Measurements from ENCODE around the gene TMEM184C.

Gene TMEM184C

DNA sequence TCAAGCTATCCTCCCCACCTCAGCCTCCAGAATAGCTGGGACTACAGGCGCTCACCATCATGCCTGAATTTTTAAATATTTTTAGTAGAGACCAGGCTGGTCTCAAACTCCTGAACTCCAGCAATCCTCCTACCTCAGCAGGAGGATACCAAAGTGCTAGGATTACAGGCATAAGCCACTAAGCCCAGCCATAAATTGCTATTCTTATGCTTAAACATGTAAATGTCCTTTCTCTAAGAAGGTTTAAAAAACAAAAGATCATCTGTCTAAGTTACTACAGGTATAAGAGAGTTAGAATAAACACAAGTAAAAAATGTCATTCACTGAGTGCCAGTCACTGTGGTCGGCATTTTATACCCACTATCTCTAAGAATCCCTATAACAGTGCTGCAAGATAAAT, 38.4 kb downstream of the TMEM184C start:
- no peak for DNase-seq (ENCODE audit: low spot score)

GRCh38 chr4:147658501-147658900, 41.3 kb downstream of the TMEM184C start:
- no peak for DNase-seq (ENCODE audit: low spot score)

GRCh38 chr4:147674073-147674472, 56.9 kb downstream of the TMEM184C start:
- DNase-seq (ENCODE audit: low spot score) = no peak

DNA sequence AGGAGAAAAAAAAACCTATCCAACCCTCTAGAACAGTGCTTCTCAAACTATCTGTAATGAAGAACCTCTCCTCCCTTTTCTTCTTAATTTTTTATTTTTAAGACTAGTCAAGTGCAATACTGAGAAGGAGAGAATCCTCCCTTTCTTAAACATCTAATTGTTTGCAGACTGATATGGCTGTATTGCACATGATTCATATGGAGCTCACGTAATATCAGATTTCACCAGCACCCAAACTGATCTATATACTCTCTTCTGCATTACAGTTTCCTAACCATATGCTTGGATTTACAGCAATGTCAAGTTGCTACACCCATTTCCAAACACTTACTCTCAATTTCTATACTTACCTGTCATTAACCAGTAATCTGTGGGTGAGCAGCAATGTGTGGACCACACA, 57.3 kb downstream of the TMEM184C start:
- DNase-seq (ENCODE audit: low spot score) = no peak

DNA sequence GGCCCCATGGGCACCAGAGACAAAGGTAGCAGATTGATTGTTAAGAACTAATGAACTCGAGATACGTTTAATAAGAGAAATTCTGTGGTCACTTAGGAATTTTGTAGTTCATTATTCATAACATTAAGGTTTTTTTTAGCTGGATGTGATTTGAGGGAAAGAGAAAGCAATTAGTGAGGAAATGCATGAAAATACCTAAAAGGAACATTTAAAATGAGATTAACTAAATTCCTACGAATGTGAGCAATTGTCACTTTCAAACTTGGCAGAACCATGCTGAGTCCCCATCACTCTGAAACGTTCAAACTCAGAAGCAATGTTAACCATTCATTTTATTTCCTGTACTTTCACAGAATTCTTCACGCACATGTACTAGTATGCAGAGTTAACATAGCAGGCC, 60.9 kb downstream of the TMEM184C start:
- DNase-seq (ENCODE audit: low spot score) = no peak

GRCh38 chr4:147678796-147679549, 61.8 kb downstream of the TMEM184C start:
- DNase-seq (ENCODE audit: low spot score) = peak; percentile 23

DNA sequence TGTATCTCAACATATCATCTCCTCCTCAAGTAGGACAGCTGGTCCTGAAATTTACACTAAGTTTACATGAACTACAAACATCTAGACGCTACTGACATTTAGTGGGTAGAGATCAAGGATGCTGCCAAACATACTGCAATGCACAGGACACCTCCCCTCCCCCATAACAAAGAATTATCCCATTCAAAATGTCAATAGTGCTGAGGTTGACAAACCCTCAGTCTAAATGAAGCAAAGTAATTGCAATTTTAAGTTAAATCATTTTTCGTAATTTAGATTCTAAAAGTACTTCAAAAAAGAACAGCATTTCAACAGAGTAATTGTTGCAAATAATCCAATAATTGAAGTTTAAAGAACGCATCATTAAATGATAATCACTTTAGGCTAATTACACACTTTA, 65.6 kb downstream of the TMEM184C start:
- no peak for DNase-seq (ENCODE audit: low spot score)

DNA sequence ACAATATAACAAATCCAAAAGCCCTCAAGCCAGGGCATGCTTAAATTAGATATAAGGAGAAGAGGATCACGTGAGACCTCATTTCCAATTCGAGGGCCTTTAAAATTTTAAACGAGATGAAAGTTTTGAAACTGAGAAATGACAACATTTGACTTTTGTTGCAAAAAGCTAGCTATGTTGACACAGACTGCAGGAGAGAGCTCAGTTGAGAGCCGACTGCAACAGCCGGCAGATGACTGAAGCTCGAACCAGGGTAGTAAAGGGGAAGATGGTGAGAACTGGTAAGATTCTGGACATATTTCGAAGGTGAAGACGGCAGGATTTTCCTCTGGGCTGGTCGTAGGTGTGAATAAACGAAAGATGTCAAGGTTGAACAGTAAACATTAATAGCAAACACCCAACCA, 66.0 kb downstream of the TMEM184C start:
- DNase-seq (ENCODE audit: low spot score) = peak; percentile 20

DNA sequence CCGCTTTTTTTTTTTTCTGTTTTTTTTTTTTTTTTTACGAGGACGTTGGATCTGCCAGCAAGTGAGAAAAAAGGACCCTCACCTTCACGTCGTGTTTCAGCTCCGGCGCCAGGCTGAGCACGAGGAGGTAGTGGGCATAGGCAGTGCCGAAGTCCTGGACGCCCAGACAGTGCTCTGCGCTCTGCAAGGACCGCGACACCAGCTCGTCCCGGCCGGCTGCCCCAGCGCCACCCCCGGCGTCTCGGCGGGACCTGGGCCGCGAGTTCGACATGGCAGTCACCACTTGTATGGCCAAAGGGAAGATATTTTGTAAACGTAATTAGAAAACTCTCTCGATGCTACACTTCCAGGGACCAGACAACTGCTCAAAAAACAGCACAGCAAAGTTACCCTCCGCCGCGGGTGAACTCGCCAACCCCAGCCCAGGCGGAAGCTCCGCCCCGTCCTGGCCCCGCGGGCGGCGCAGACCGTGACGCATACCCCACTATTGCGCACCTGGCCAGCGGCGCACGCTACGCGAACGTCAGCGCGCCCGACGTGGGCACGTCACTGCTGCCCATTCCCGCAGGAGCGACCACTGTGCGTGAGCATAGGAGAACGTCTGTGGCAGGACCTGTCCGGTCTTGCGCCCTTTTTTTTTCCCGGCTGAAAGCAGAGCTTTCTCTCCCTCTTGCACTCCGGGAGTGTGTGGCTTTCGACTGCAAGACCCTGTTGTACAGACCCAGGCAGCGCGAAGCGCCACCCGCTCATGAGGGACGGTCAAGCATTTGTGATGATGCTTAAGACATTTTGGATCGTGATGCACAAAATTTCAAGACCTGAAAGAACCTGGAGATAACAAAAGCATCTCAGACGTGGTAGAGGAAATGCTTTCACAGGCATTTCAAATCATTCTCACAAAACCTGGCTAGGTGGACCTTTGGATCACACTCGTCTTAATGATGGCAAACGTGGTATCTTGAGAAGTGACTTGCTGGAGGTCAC, 66.8 kb downstream of the TMEM184C start, which contains the start of gene PRMT9:
PRMT9 (minus strand) TSS at position 447 of the 984 bp plus-strand sequence; CDS start at position 271, 176 bp downstream.
- DNase-seq (ENCODE audit: low spot score) = peak; percentile 98

DNA sequence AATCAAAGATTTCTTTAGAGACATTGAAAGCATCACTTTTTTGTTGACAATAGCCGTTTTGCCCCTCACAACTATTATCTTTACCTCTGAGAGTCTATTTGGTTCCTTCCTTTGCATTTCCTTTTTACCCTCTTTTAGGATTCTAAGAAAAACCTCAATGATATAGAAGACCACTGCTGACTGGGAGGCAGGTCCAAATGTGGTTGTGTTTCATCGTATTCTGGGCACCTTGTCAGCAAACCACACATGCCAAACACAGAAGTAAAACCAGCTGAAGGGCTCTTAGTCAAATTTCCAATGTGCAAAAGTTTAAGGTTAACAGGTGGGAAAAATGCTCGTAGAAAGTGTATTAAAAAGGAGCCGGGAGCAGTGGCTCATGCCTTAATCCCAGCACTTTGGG, 71.9 kb downstream of the TMEM184C start:
- no peak for DNase-seq (ENCODE audit: low spot score)

- no peak for DNase-seq (ENCODE audit: low spot score)
Observed at GRCh38 chr4:147691820-147692219, 74.6 kb downstream of the TMEM184C start.

- DNase-seq (ENCODE audit: low spot score) = no peak
Observed at GRCh38 chr4:147693218-147693617, 76.0 kb downstream of the TMEM184C start.

- DNase-seq (ENCODE audit: low spot score) = no peak
Observed at GRCh38 chr4:147696866-147697265, 79.7 kb downstream of the TMEM184C start.

GRCh38 chr4:147704846-147705245, 87.6 kb downstream of the TMEM184C start:
- no peak for DNase-seq (ENCODE audit: low spot score)

GRCh38 chr4:147707892-147708672, 90.9 kb downstream of the TMEM184C start:
- DNase-seq (ENCODE audit: low spot score) = peak; percentile 50

GRCh38 chr4:147709999-147710398, 92.8 kb downstream of the TMEM184C start:
- no peak for DNase-seq (ENCODE audit: low spot score)

DNA sequence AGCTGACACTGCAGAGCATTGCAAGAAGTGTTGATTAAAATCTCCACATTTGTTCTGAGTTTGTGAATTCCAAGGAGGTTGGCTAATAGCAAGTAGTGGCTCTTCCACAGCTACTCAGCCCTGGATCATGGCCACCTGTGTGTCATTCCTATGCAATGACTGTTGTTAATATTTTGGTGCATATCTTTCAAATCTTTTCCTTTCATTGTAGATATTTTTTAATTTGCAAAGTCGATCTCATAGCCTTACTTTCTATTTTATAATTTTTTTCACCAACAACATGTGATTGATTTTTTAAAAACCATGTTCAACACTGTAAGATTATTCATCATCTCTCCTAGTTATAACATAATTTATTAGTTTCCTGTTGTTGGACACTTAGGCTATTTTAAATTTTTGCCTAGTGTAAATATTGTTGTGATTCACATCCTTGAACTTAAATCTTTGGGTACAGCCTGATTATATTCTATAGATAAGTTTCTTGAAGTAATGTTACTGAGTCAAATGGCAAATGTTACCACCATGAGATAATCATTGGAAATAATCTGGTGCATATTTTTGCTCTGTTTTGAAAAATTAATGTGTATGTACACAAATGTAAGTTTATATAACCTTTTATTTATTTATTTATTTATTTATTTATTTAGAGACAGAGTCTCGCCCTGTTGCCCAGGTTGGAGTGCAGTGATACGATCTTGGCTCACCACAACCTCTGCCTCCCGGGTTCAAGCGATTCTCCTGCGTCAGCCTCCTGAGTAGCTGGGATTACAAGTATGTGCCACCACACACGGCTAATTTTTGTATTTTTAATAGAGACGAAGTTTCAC, 97.6 kb downstream of the TMEM184C start:
- DNase-seq (ENCODE audit: low spot score) = peak; percentile 21

DNA sequence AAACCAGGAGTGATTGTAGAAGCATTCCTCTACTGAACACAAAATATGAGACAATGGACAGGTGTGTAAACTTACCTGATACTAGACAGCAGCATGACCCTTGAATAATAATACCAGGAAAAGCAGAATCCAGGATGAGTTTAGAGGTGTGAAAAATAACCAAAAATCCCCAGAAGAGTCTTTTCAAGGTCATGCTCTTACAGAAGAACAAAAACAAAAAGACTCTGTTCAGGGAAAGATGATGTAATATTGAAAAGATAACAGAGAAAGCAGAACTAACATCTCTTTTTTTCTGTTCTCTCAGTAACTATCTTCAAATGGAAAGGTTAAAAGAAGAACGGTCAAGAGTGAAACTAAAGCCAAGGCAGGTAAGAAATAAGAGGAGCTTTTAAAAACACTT, 100.7 kb downstream of the TMEM184C start:
- DNase-seq (ENCODE audit: low spot score) = no peak

All from iPS-NIHi11 (cell line).